PC-9 (cell line): Measurements from ENCODE around the gene GPR34.

Experiments
- EZH2 ChIP-seq: fragments of 200-600 bp; sonication (generic); IDR thresholded peaks from 2 replicates; pipeline ENCODE4 v1.8.0; 2017; ENCODE audit warnings: antibody characterized with exemption, low read depth
- TF ChIP-seq, protein P1 (sequence below): fragments of 200-600 bp; sonication (generic); conservative IDR thresholded peaks from 2 replicates; pipeline ENCODE4 v1.6.1; 2017; ENCODE audit warnings: mixed run types, antibody characterized with exemption, mild to moderate bottlenecking, moderate library complexity

DNA sequence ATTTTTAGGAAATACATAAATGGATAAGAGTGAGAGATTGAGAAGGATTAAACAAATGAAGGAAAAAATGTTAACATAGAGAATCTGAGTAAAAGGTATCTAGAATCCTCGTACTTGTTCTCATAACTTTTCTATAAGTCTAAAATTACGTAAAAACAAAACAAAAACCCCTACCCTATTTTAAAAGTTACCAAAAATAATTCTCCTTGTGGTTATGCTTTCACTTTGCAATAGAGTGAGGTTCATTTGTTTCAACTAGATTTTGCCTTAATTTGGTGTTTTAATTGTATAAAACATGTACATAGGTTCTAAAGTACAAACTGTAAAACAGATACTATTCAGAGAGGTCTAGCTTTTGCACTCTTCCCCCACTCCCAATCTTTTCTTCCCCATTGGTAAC lies 3.8 kb upstream of the GPR34 start:
- TF ChIP-seq, protein P1, sequence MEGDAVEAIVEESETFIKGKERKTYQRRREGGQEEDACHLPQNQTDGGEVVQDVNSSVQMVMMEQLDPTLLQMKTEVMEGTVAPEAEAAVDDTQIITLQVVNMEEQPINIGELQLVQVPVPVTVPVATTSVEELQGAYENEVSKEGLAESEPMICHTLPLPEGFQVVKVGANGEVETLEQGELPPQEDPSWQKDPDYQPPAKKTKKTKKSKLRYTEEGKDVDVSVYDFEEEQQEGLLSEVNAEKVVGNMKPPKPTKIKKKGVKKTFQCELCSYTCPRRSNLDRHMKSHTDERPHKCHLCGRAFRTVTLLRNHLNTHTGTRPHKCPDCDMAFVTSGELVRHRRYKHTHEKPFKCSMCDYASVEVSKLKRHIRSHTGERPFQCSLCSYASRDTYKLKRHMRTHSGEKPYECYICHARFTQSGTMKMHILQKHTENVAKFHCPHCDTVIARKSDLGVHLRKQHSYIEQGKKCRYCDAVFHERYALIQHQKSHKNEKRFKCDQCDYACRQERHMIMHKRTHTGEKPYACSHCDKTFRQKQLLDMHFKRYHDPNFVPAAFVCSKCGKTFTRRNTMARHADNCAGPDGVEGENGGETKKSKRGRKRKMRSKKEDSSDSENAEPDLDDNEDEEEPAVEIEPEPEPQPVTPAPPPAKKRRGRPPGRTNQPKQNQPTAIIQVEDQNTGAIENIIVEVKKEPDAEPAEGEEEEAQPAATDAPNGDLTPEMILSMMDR = no peak
- no peak for TF ChIP-seq EZH2
